HG03175 (cell line): ENCODE measurements around the gene RPS19.
"Not testable (repeated sequence)": the region's sequence is repeated elsewhere in the genome, so short reads cannot be mapped to it uniquely, and the experiment has no call there.

ENCODE experiments used
- ATAC-seq: cut with Tn5 transposase; IDR thresholded peaks from one replicate; pipeline ENCODE4 v1.9.1; 2021; ENCODE audit warnings: mild to moderate bottlenecking, moderate library complexity; ENCODE audit not compliant: unreplicated experiment

The RPS19 gene

DNA sequence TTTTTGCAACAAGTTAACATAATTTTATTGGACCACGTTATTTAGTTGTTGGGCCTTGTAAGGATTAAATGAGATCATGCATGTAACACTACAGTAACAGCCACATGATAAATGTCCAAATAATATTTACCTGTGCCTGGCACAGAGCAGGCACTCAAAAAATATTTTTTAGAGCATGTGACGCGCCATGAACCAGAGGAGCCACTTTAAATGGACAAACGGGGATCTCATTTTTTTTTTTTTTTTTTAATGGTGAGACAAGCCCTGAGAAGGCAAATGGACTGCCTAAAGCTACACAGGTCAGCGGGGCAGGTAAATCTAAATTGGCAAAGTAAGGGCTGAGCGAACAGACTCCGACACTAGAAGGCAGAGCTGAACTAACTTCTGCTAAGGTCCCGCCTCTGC, 840 bp upstream of the RPS19 start:
- no peak for ATAC-seq

DNA sequence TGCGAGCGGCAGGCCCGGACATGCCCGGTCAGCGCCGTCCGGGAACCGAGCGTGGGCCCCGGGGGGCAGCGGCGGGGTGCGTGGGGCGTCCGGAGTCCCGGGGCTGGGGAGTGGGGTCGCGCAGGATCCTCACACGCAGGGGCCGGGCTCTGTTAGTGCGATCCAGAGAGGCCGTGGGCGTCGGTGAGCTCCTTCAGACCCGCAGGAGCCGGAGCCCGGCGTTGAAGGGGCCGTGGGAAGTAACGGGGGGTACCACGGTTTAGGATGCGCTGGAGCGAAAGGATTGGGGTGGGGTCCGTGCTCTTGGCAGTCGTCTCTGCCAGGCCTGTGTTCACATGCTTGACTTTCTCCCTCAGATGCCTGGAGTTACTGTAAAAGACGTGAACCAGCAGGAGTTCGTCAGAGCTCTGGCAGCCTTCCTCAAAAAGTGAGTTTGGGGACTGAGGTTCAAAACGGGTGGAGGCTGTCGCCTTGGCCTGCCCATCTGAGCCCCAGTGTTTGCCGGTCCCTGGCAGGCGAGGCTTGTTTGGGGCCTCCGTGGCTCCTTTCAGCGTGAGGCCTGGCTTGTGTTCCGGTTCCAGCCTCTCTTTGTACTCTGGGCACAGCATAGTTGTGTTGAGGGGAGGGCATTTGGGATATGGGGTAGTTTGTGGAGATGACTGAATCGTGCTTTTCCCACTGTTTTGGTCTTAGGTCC, 512 bp downstream of the RPS19 start:
- ATAC-seq = peak; percentile 40

DNA sequence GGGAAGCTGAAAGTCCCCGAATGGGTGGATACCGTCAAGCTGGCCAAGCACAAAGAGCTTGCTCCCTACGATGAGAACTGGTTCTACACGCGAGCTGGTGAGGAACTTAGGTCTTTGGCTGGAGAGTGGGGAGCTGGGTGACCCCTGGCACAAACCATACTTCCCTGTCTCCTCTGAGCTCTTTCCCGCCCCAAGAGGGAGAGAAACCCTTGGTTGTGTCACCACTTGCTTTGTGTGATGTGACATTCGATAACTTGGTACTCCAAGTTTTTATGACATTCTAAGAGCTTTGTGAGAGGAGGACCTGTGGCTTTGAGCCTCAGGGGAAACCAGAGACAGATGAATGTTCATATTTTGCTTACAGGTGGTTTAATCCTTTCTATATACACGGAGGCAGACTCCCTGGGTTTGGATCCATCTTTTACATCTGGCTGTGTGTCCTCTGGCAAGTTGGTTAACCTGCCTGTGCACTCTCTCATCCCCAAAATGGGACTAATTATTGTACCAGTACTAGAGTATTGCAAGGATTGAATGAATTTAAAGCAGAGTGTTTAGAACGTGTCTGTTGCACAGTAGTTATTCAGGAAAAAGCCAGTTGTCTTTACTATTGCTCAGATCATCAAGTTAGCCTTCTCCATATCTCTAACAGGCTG, 1.2 kb downstream of the RPS19 start:
- ATAC-seq = no peak

DNA sequence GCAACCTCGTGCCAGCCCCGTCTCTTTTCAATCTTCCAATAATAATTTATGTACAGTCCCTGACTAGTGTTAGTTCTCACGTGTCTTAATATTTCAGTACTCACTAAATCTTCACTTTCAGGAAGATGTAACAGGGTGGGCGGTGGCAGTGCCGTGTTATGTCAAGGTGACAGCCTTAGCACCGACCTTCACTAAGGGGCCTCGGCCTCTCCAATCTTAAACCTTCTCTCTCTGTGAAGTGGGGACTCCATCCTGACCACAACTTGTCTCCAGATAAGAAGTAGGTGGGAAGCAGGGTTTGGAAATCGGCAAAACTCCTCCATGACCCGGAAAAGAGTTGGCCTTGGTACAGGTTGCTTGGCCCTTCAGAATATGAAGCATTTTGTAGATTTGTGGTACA, 1.8 kb downstream of the RPS19 start:
- ATAC-seq = no peak

DNA sequence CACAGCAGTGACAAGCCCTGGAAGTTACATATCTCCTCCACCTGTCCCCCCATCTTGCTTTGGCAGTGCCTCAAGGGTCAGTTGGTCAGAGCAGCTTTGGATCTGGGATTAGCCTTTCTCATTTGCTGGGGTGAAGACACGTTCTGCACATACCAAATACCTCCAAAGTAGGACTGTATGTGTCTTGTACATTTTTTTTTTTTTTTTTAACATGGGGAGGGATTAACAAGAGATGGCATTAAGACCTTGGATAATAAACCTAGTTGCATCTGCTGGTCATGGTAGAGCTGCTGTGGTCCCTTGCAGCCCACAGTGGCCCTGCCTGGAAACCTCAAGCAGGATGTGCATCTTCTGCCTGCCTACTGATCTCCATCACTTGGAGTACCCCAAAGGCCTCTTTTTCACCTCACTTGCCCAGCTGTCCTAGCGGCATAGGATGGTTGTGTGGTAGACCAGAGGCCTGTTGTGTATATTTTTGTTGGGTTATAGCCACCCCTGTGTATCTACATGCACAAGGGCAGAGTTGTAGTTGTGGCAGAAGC, 2.5 kb downstream of the RPS19 start:
- no peak for ATAC-seq

DNA sequence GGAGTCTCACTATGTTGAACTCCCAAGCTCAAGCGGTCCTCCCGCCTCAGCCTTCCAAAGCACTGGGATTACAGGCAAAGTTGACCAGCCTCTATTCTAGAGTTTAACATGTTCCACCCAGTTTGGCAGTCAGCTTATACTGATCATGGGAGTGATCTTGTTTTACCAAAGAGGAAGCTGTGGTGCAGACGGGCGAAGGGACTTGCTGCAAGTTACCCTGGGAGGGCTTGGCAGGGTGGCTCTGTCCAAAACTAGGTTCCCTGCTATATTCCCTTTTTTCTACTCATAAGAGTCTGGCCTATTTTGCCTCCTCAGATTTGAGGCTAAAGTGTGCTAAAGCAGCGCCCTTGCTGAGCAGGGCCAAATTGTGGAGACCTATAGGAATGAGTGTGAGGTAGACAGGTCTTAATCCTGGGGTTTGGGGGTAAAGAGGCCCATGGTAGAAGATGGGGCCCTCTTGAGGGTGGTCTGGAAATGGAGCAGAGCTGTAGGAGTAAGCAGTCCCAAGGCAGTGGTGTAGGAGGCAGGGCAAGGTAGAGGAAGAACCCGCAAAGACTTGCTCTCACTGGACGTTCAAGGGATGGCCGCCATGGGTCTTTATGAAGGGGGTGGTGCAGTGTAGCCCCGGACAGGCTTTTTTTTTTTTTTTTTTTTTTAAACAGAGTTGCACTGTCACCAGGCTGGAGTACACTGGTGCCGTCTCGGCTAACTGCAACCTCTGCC, 3.3 kb downstream of the RPS19 start:
- ATAC-seq = no peak

DNA sequence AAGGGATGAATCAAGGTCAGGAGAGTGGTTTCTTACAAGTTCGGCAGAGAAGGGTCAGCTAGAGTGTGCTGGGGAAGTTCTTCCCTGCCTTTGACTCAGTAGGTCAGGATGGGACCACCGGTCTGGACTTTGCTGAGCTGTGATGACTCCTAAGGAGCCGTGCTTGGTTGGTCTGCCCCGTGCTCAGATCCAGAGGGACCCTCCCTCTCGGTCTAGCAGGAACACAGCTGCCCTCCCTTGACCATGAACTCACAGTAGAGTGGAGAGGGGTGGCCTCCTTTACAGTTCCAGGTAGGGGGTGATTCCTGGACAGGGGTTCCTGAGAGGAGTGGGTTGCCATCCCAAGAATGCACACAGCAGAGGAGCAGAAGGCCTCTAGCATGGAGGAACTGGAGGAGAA, 4.3 kb downstream of the RPS19 start:
- ATAC-seq = no peak

DNA sequence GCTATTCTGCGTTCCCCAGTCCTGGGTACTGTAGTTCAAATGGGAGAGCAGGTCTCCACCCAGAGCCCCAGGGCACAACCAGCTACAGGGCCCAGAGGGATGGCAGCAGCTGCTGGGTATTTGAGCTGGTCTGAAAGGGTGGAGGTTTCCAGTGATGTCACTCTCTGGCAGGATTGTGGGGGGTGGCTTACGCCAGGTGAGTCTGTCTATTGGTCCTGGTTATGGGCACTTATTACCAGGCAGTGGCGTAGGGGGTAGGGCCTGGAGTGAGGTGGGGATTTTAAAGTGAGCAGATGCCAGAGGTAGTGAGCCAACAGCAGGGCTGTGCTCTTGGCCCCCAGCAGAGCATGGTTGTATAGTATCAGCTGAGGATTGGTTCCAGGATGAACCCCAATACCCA, 6.2 kb downstream of the RPS19 start:
- ATAC-seq = no peak

DNA sequence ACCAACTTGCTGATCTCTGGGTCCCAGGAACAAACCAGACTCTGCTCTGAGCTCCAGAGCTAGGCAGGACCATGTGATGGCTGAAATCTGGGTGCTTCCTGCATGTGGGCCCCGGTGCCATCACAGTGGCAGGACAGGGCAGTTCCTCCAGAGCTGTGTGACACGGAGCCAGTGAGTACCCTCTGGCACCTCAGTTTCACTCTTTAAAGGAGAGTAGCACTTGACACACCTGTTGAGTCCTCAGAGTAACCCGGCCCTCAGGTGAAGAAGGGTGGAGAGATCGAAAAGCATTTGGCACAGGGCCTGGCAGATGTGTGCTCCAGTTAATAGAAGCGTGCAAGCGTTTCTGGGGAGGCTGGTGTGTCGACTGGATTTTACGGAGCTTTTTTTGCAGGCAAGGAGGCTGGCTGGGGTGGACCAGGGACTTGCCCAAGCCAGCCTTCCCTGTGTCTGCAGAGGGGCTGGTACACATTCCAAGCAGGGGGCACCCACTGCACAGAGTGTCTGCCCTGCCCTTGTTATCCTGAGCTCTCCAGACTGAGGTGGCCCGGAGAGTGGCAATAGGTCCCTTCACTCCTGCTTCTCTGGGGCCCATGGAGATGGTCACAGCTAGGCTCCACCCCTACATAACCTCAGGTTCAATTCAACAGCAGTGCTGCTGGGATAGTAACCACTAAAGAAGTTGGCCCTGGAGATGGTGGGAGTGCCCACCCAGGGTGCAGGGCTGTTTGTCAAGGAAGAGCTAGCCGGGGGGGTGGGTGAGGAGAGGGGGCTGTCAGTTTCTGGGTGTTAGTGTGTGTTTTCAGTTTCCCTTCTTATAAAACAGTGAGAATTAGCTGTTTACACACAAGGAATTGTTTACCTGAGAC, 8.3 kb downstream of the RPS19 start:
- ATAC-seq = no peak

DNA sequence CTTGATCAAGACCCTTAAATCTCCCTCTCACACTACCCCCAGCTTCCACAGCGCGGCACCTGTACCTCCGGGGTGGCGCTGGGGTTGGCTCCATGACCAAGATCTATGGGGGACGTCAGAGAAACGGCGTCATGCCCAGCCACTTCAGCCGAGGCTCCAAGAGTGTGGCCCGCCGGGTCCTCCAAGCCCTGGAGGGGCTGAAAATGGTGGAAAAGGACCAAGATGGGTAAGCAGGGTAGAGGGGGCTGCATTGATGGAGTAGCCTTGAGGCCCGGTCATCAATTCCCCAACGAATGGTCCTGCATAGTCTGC, 8.9 kb downstream of the RPS19 start:
- ATAC-seq = no peak

DNA sequence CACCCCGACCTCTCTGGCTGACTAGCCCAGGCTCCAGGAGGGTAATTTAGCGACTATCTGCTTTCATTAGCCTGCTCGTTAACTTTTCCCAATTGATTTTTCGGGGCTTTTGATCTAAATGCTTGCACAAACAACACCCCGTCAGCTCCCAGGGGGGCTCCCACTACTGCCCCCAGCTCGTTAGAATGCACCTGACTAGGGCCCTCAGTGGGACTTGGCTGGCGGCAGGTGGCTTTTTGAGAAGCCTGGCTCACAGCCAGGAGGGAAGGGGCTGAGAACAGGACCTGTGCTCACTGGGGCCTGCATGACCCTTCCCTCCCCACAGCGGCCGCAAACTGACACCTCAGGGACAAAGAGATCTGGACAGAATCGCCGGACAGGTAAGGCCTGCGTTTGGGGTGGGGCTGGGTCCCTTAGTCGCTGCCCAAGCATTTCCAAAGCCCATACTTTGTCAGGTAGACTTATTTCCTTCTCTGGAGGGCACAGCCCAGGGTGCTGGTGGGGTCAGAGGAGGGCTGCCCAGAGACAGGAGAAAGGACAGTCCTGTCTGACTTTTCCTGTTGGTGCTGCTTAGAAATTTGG, 9.4 kb downstream of the RPS19 start:
- ATAC-seq = no peak

DNA sequence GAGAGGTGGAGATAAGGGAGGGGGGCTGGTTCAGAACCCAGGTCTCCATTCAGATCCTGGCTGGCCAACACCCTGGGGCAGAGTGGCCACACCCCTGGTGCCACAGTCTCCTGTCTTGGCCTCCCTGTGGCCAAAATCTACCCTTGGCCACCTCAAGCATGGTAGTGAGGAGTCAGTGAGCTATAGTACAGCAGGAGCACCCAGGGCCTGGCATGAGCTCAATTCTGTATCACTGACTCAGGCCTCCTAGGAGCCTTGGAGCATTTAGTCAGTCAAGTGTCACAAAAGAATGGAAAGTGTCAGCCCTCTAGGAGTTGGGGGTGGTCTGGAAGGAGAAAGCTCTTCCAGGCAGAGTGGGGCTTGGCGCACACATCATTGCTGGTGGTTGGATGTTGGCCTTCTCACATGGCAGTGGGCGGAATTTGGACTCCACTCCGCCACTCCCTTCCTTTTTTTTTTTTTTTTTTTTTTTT, 10.4 kb downstream of the RPS19 start:
- no peak for ATAC-seq

DNA sequence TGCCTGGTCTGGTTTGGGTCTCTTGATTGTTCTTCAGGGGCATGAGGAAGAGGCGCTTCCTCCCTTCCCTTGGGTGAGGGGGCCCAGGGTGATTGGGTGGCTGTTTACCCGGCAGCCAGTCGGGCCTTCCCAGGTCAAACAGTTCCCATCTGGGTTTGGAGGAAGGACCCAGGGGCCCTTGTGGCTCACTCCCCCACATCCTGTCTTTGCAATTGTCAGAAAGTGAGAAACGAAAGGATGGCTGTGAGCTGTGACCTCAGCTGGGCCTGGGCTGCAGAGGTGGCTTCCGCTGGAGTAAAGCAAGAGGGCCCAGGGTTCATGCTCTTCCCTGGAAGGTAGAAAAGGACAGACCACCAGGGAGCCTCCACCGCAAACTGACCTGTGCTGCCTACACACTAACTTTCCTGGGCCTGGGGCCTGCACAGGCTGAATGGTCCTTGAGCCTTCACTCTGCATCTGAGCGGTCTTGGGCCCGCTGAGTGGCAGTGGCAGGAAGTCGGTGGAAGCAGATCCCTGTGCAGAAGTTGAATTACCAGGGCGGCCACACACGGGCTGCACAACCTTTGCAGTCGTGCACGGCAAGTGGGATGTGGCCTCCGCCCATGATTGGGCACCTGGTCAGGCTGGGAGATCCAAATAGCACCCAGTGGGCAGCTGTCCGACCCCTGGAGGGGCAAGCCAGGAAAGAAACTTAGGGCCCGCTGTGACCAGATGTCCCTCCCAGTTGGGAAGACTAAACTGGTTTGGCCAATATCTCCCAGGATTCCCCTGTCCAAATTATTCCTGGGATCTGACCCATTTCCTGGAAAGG, 11.7 kb downstream of the RPS19 start:
- peak; percentile 52 for ATAC-seq

DNA sequence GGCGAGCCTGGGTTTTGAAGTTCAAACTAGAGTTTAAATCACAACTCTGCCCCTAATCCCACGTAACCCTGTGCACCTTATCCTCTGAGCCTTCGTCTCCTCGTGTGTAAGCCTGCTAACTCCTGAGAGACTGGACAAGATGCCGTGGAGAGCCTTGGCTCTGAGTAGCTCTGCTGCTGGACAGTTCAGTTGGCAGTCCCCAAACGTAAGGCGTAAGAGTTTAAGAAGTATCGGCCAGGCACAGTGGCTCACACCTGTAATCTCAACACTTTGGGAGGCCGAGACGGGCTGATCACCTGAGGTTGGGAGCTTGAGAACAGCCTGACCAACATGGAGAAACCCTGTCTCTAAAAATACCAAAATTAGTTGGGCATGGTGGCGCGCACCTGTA, 12.3 kb downstream of the RPS19 start:
- ATAC-seq = no peak

DNA sequence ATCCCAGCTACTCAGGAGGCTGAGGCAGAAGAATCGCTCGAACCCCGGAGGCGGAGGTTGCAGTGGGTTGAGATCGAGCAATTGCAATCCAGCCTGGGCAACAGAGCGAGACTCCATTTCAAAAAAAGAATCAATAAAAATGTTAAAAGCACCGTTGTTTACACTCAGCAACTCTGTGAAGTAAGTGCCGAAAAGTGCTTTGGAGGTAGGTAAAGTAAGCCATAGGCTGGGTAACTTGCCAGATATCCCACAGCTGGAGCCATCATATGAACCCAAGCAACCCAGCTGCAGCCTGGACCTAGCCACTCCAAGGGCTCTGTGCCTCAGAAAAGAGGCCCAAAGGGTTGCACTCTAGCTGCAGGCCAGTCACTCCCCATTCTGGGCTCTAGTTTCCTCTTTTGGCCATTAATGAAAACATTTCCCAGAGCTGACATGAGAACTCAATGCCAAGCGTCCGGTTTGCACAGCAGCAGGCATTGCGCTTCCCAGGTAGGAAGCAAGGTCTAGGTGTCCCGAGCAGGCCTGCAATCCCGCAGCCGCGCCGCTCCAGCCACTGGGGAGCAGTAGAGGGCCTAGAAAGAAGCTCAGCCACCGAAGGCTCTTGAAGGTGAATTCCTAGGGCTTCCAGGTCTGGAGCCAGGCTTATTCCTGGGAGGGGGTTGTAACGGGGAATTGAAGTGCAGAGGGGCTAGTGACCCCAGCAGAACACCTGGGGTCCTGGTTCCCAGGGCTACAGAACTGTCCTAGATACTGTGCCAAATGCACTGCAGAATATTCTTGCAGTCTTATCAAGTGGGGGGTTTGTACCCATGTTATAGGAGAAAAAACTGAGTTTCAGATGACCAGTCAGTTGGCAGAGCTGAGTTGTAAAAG, 13.0 kb downstream of the RPS19 start:
- no peak for ATAC-seq

DNA sequence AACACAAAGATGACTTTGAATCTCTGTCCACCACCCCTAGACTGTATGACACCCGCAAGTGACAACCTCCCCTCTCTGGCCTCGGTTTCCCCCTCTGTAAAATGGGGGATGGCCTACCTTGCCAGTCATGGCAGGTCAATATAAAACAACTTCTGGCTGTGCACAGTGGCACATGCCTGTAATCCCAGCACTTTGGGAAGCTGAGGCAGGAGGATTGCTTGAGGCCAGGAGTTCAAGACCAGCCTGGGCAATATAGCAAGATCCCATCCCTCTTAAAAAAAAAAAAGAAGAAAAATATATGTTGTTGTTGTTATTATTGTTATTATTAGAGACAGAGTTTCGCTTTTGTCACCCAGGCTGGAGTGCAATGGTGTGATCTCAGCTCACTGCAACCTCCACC, 15.9 kb downstream of the RPS19 start:
- ATAC-seq = not testable (repeated sequence)

DNA sequence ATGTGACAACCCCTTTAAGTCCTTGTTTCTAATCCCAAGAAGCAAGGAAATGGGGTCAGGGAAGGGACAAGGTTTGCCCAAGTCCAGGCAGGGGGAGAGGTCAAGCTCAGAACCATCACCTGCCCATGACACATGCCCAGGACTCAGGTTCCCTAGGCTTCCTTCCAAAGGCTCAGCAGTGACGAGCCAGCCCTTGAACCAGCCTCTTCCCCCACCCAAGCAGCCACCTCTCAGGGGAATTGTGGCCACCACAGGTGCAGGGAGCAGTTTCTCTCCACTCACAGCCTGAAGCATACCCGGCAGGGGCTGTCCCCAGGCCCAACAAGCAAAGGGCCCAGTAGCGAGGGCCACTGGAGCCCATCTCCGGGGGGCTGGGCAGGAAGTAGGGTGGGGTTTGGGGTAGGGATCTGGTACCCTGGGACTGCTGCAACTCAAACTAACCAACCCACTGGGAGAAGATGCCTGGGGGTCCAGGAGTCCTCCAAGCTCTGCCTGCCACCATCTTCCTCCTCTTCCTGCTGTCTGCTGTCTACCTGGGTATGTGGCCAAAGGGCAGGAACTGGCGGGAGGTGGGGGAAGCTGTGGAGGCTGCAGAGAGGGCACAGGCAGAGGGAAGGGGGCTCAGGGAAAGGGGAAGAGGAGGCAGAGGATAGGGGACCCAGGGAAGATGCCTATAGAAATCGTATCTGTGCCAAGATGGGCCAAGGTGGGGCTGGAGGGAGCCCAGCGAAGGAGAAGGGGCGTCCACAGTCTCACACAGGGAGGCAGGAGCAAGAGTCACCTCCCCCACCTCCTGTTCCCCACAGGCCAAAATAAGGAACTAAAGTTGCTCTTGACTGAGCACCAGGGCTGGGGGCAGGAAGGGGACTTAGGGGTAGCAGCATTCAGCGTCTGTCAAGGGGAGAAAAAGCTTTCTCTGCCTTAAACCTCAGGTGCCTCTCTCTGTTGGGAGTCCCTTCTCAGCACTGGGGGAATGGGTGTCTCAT, 17.1 kb downstream of the RPS19 start, which contains the start of gene CD79A:
Gene CD79A (plus strand): TSS at position 433 of the 986 bp plus-strand sequence. CDS start 26 bp downstream, at position 459.
- peak; percentile 64 for ATAC-seq
